T1000 (cell line): ENCODE measurements around the gene COX19.
"Not testable (repeated sequence)": the region's sequence is repeated elsewhere in the genome, so short reads cannot be mapped to it uniquely, and the experiment has no call there.

Source experiments
- DNase-seq: peaks from one replicate; lab custom pipeline; 2025; ENCODE audit warnings: mixed read lengths; lab: John Stamatoyannopoulos, UW

COX19 gene

GRCh38 chr7:924541-925231 is 50.7 kb downstream of the COX19 start:
- DNase-seq = no peak

- not testable (repeated sequence) for DNase-seq
Observed at GRCh38 chr7:924042-924441, 51.3 kb downstream of the COX19 start.

- DNase-seq = no peak
Observed at GRCh38 chr7:923108-924041, 52.0 kb downstream of the COX19 start.

GRCh38 chr7:922334-923107 is 52.8 kb downstream of the COX19 start:
- DNase-seq = no peak

- no peak for DNase-seq
Observed at GRCh38 chr7:921581-922333, 53.6 kb downstream of the COX19 start.

GRCh38 chr7:921071-921461 is 54.3 kb downstream of the COX19 start:
- DNase-seq = no peak

- no peak for DNase-seq
Observed at GRCh38 chr7:920351-921070, 54.8 kb downstream of the COX19 start.

- DNase-seq = no peak
Observed at GRCh38 chr7:919924-920341, 55.4 kb downstream of the COX19 start.

- DNase-seq = no peak
Observed at GRCh38 chr7:919114-919442, 56.3 kb downstream of the COX19 start.

GRCh38 chr7:918441-919113 is 56.8 kb downstream of the COX19 start:
- DNase-seq = no peak

- no peak for DNase-seq
Observed at GRCh38 chr7:918118-918425, 57.3 kb downstream of the COX19 start.

- DNase-seq = no peak
Observed at GRCh38 chr7:917255-918117, 57.9 kb downstream of the COX19 start.

- DNase-seq = no peak
Observed at GRCh38 chr7:916291-916941, 58.9 kb downstream of the COX19 start.
